ENCODE results near the gene FGFR2.

DNA sequence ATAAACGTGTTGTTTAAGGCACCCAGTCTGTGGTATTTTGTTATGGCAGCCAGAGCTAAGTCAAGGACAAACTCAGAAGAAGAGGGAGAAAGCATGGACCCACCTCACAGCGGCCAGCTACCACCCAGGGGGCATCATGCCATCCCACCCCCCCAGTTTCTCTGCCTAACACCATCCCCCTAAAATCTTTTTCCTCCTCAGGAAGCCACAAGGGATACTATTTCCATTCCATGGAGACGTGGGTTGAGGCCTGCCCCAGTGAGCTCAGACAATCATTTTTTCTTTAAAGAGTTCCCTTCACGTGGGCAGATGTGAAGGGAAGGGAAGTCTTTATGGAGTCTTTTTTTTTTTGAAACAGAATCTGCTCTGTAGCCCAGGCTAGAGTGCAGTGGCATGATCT is 131.8 kb downstream of the FGFR2 start:
- TF ChIP-seq CTCF (conservative IDR thresholded peaks at IDR 0.05; ENCODE audit: low read depth, low read length) (no peak), BHLHE40 (IDR thresholded peaks at IDR 0.05; ENCODE audit: low read depth, low read length) (no peak), RCOR1 (IDR thresholded peaks at IDR 0.05; ENCODE audit: insufficient replicate concordance, low read length) (no peak), MAFK (IDR thresholded peaks at IDR 0.05; ENCODE audit: low read depth, low read length) (no peak), FOS (IDR thresholded peaks at IDR 0.05; ENCODE audit: low read depth, low read length) (no peak), POLR2A (IDR thresholded peaks at IDR 0.05; ENCODE audit: low read depth, low read length) (no peak), RAD21 (IDR thresholded peaks at IDR 0.05; ENCODE audit: low read length) (no peak), MXI1 (IDR thresholded peaks at IDR 0.05; ENCODE audit: borderline replicate concordance, low read depth, low read length) (no peak), SMC3 (IDR thresholded peaks at IDR 0.05; ENCODE audit: low read depth, low read length) (no peak), CEBPB (IDR thresholded peaks at IDR 0.05; ENCODE audit: low read depth, low read length) (no peak)
- TF ChIP-seq, protein P1, sequence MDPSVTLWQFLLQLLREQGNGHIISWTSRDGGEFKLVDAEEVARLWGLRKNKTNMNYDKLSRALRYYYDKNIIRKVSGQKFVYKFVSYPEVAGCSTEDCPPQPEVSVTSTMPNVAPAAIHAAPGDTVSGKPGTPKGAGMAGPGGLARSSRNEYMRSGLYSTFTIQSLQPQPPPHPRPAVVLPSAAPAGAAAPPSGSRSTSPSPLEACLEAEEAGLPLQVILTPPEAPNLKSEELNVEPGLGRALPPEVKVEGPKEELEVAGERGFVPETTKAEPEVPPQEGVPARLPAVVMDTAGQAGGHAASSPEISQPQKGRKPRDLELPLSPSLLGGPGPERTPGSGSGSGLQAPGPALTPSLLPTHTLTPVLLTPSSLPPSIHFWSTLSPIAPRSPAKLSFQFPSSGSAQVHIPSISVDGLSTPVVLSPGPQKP (IDR thresholded peaks at IDR 0.05; ENCODE audit: borderline replicate concordance, low read depth, low read length), result no peak
- TF ChIP-seq, protein P2, sequence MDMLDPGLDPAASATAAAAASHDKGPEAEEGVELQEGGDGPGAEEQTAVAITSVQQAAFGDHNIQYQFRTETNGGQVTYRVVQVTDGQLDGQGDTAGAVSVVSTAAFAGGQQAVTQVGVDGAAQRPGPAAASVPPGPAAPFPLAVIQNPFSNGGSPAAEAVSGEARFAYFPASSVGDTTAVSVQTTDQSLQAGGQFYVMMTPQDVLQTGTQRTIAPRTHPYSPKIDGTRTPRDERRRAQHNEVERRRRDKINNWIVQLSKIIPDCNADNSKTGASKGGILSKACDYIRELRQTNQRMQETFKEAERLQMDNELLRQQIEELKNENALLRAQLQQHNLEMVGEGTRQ (IDR thresholded peaks at IDR 0.05; ENCODE audit: low read depth, low read length), result no peak

All from IMR-90 (cell line).